Erythroblast (primary cell): ENCODE data around the gene SKOR1.
A peak's percentile ranks its signal among the peaks of the same experiment; 100 is the strongest.

ENCODE experiments used
- DNase-seq, 2 experiments: peaks; one replicate each; lab custom pipeline; 2025; lab: John Stamatoyannopoulos, UW
- GATA1 ChIP-seq: IDR thresholded peaks from 2 replicates; pipeline ENCODE4 v1.6.1; 2011; ENCODE audit warnings: low read depth, mild to moderate bottlenecking, control low read depth, low read length, moderate library complexity
- POLR2A ChIP-seq: IDR thresholded peaks from 2 replicates; pipeline ENCODE4 v1.6.1; 2011; ENCODE audit warnings: mild to moderate bottlenecking, low read length

SKOR1 gene

DNA sequence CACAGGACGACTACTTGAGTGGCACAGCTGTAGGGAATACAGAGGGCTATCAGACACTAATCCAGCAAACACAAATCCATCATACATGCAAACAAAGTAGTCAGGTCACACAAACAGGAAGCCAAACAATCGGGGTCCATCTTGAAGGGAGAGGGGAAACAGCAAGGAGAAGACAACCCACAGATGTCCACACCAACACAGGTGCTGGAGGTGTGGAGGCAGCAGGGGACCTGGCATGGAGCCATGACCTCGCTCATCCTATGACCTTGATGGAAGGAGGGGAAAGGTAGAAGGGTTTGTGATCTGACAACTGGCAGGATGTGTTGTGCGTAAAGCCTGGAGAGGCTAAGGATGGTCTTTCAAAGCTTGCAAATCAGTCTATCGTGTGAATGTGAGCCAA, 39.9 kb upstream of the SKOR1 start:
- no peak for DNase-seq
- TF ChIP-seq POLR2A (no peak), GATA1 (no peak)

DNA sequence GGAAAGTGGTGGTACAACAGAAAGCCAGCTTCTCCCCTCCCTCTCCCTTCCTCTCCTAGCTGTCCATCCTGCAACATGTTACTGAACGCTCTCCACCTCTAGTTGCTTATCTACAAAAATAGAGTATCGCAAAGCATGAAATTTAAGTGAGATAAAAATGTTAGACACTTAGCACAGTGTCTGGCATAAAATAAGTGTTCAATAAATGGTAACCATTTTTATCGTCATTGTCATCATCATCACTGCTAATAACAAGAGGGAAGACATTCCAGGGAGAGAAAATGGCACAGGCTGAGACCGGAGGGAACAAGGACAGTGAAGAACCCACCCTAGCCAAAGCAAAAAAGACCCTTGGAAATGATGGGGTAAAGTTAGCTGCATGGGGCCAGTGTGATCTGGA, 38.7 kb upstream of the SKOR1 start:
- DNase-seq, result no peak
- TF ChIP-seq GATA1, result no peak
- TF ChIP-seq POLR2A, result no peak

DNA sequence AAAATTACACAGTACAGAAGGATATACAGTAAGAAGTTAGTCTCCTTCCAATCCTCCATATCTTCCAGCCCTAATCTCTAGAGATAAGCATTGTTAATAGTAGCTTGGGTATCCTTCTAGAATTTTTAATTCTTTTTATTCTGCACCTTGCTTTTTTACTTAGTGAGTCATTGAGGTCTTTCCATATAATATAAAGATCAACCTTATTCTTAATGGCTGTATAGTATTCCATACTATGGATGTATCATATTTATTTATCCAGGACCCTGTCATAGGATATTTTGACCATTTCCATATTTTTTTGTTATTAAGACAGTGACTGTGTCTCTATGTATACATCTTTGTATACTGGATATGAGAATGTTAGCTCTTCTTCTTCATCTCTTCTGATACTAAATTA, 36.3 kb upstream of the SKOR1 start:
- TF ChIP-seq GATA1 (no peak), POLR2A (no peak)
- no peak for DNase-seq

GRCh38 chr15:67790610-67791319, 34.5 kb upstream of the SKOR1 start:
- TF ChIP-seq POLR2A (no peak), GATA1 (no peak)
- no peak for DNase-seq

DNA sequence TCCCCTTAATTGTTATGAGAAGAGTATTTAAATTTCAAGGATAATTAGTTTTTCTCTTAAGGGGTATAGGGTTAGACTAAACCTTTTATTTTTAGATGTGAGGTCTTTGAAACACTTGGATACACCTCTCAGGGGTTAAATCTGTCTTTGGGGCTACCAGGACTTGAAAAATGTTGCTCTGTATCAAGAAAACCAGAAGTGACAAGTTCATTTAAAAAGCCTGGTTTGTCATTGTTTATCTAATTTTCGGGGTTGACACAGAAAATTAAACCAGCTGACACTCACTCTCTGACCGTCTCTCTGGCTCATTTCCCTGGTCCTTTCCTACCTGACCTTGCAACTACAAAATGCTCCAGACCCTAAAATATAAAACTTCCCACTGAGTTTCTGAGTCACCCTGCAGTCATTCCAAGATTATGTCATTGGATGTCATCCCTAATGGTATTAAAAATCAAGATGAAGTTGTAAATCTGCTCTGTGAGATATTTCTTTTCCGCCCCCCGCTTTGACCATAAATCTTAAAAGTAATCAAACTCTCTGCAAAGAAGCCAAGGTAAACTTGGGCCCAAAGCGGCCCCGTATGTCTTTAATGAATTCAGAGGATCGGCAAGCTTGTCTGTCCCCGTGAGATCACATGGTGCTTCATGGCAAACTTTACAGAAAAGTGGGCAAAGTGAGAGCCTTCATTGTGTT, 32.9 kb upstream of the SKOR1 start:
- TF ChIP-seq POLR2A (no peak), GATA1 (no peak)
- no peak for DNase-seq

DNA sequence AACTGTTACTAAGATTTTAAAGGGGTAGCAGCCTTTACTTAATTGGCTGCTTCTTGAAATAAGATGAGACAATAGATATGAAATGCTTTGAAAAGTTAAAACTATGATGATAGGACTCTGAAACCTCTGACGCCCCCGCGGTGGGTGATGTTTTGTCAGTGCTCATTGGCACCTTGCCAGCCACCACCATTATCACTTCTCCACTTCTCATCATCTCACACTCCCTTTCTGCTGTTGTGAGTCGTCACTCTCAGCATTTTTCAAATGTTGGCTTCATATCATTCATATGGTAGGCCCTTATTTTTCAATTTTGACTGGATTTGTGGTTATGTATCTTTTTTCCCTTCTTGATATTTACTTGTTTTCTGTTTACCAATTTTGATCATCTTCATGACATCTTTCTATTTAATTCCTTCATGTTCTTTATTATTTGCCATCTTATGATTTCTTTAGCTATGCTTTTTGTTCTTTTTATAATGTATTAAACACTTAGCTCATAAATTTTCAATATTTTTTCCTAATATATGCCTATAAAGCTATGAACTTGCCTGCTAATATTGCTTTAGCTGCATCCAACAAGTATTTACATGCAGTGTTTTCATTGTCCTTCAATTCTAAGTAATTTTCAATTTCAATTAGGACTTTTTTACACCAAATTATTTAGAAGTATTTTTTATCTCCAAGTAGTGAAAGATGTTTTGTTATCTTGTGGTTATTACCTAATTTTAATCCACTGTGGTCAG, 30.3 kb upstream of the SKOR1 start:
- TF ChIP-seq POLR2A (no peak), GATA1 (no peak)

GRCh38 chr15:67796196-67797127, 28.8 kb upstream of the SKOR1 start:
- DNase-seq, result no peak
- no peak for TF ChIP-seq GATA1
- TF ChIP-seq POLR2A, result no peak

More for the DNA sequence above, 30.3 kb upstream of the SKOR1 start:
- peak in 1 of 2 experiments; percentile 8 for DNase-seq

DNA sequence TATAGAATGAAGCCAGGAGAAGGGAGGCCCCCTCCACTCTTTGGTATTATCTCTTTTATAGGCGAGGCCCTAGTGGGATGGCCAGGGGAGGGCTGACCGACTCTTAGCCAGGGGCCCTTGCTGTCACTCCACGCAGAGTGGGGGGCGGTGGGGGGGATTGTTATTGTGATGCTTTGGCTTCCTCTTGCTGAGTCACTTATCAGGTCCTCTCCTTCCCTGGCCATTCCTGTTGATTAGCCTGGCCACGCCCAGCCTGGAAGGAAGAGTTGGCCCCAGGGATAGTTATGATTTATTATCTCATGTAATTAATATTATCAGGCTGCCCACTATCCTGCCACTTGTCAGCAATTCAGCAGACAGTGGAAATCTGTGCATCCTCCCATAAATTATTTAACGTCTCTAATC, 25.5 kb upstream of the SKOR1 start:
- TF ChIP-seq GATA1 (no peak), POLR2A (no peak)
- peak; percentile 13 to 46 for DNase-seq

DNA sequence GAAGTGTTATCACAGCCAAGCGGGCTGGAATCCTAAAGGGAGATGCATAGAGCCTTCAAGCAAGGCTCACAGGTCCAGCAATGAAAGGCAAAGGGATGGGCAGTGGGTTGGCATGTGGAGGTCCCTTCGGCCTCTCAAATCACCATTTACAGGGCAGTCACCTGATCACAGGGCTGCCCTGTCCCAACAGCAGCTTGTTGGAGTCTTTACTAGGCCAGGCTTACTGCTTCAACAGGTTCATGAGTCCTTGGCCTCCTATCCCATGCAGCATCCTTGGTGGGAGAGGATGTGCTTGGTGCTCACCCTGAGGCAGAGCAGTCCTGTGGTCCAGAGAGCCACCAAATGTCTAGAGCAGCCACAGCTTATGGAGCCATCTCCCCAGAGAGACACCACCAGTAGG, 24.2 kb upstream of the SKOR1 start:
- no peak for TF ChIP-seq GATA1
- TF ChIP-seq POLR2A, result no peak
- no peak for DNase-seq

GRCh38 chr15:67801926-67802914, 23.1 kb upstream of the SKOR1 start:
- TF ChIP-seq POLR2A (no peak), GATA1 (no peak)

GRCh38 chr15:67803299-67803698, 22.0 kb upstream of the SKOR1 start:
- no peak for DNase-seq
- no peak for TF ChIP-seq GATA1
- TF ChIP-seq POLR2A, result no peak

More at GRCh38 chr15:67801926-67802914, 23.1 kb upstream of the SKOR1 start:
- DNase-seq, result no peak
